T-cell (primary cell): ENCODE results near the gene EMD. TPM values are rescaled to one million over a fixed set of nuclear protein-coding genes. Genes with fewer than 3 reads are reported as not detected.

Source experiments
- ATAC-seq, 4 experiments: fragments of 200-7000 bp in 3 of 4; fragments of 150-1000 bp in 1 of 4; cut with Tn5 transposase; replicated peaks in 1 of 4; 1 replicate in 3 of 4; 2 replicates in 1 of 4; pipeline ENCODE4 v1.10.0; 2021; ENCODE audit warnings: moderate library complexity in 3 of 4, mild to moderate bottlenecking in 2 of 4, moderate number of reproducible peaks in 1 of 4
- CTCF ChIA-PET, 2 donors: fragments of 300-600 bp; sonication (Branson Sonifier 250); formaldehyde crosslinking; loops; one replicate each; lab custom pipeline; 2022; ENCODE audit warnings: antibody characterized with exemption in 2 of 2; lab: Charles Lee
- POLR2A ChIA-PET, 2 donors: fragments of 300-600 bp; sonication (Branson Sonifier 250); formaldehyde crosslinking; loops; one replicate each; lab custom pipeline; 2022; ENCODE audit warnings: antibody characterized with exemption in 2 of 2; lab: Charles Lee
- DNase-seq, 35 experiments: peaks; one replicate each; pipeline versions ENCODE4 v3.0.0 to v3.0.0-alpha.2; 2013 to 2023
- H3K27ac ChIP-seq: one replicate; pipeline ENCODE4 v1.5.1; 2013; ENCODE audit warnings: low read length
- H3K27me3 ChIP-seq, 2 experiments: replicated peaks in 1 of 2; 1 replicate in 1 of 2; 2 replicates in 1 of 2; pipeline versions ENCODE4 v1.6.1 to v1.7.0; 2013; ENCODE audit warnings: low read length in 1 of 2, mixed read lengths in 1 of 2; ENCODE audit not compliant: control insufficient read depth in 2 of 2, insufficient read depth in 2 of 2; ENCODE audit errors: extremely low read depth in 1 of 2
- H3K36me3 ChIP-seq, 2 donors: 1 replicate in 1 of 2; 2 replicates in 1 of 2; pipeline versions ENCODE4 v1.6.1 to v1.7.0; 2013; ENCODE audit warnings: low read length in 1 of 2; ENCODE audit not compliant: control insufficient read depth in 2 of 2, insufficient read depth in 1 of 2; ENCODE audit errors: extremely low read depth in 1 of 2
- H3K4me1 ChIP-seq, 2 experiments: 1 replicate in 1 of 2; 2 replicates in 1 of 2; pipeline versions ENCODE4 v1.6.1 to v1.7.0; 2013; ENCODE audit warnings: low read length in 2 of 2, mixed read lengths in 1 of 2; ENCODE audit not compliant: insufficient read depth in 2 of 2, control insufficient read depth in 1 of 2; ENCODE audit errors: extremely low read depth in 1 of 2
- H3K4me3 ChIP-seq, 2 donors: 1 replicate in 1 of 2; 2 replicates in 1 of 2; pipeline versions ENCODE4 v1.5.1 to v1.7.0; 2013; ENCODE audit warnings: mild to moderate bottlenecking in 2 of 2, low read length in 1 of 2, moderate library complexity in 1 of 2; ENCODE audit not compliant: control insufficient read depth in 1 of 2; ENCODE audit errors: extremely low read depth in 1 of 2
- H3K9me3 ChIP-seq: 2 replicates; pipeline ENCODE4 v1.7.0; 2013
- H3K27ac Mint-ChIP-seq, 2 donors: one replicate each; pipeline ENCODE4 v1.8.0; 2020 to 2021; ENCODE audit warnings: mild to moderate bottlenecking in 2 of 2, mixed read lengths in 2 of 2
- H3K27me3 Mint-ChIP-seq, 2 donors: one replicate each; pipeline ENCODE4 v1.8.0; 2021 to 2022; ENCODE audit warnings: mixed read lengths in 2 of 2
- H3K36me3 Mint-ChIP-seq: one replicate; pipeline ENCODE4 v1.8.0; 2021; ENCODE audit warnings: mixed read lengths
- H3K4me1 Mint-ChIP-seq, 3 donors: one replicate each; pipeline ENCODE4 v1.8.0; 2020 to 2022; ENCODE audit warnings: mixed read lengths in 3 of 3, mild to moderate bottlenecking in 1 of 3
- H3K4me3 Mint-ChIP-seq, 3 donors: one replicate each; pipeline ENCODE4 v1.8.0; 2020 to 2022; ENCODE audit warnings: mild to moderate bottlenecking in 3 of 3, mixed read lengths in 3 of 3, moderate library complexity in 3 of 3
- H3K9me3 Mint-ChIP-seq, 3 donors: one replicate each; pipeline ENCODE4 v1.8.0; 2020 to 2022; ENCODE audit warnings: mixed read lengths in 3 of 3
- WGBS: methylation state at CpG from one replicate; pipeline ENCODE4 v1.1.5; 2013; ENCODE audit warnings: missing lambda C conversion rate; ENCODE audit not compliant: insufficient coverage; 5-methylcytosine and 5-hydroxymethylcytosine counted together
- total RNA-seq, 35 experiments: library from RNA in 6 of 35; stranded (reverse) in 6 of 35; fragments of 120-200 nt in 1 of 35; gene quantifications; one replicate each; pipeline versions ENCODE4 v1.2.1 to v1.2.4 and lab custom pipeline; 2013 to 2026

EMD gene
- total RNA-seq, 5 donors from 2014 or later (not counting 1 experiment from before 2014, with no cell fraction given) = 73.4 to 136 (median 80.4) TPM

DNA sequence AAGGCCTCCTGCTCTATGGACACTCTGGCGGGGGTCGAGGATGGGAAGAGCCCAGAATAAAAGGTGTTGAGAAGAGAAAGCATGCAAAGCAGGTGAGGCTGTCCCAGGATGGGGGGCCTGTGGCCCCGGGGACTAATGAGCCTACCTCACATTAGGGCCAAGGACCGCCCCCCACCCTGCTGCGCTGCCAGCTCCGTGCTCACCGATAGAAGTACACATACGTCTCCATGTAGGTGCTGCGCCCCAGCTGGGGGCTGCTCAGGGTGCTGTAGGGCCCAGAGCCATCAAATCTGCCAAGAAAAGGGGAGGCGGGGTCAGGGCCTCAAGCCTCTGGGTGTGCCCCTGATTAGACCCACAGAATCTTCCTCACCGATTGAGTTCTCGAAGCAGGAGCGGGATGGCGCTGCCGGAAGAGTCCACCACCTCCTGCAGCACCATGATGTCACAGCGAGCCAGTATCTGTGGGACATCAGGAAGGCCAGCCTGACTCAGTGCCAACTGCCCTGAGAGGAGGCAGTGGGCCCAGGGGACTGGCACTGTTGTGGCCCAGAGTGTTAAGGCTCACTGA, 25.6 kb downstream of the EMD start:
- peaks cover 0 to 23% of the 10 kb centered on the region in 2 experiments for H3K4me1 ChIP-seq
- 92% methylated on average over 4 of the region's 16 CpGs for WGBS
- POLR2A ChIA-PET = no interaction called here
- Mint-ChIP-seq H3K27ac (no peak overlapping the region), H3K4me3 (no peak overlapping the region), H3K36me3 (peaks cover 8% of the 10 kb centered on the region), H3K4me1 (peaks cover 13 to 26% (median 15%) of the 10 kb centered on the region in 3 donors), H3K9me3 (no peaks in the 10 kb centered on the region), H3K27me3 (no peaks in the 10 kb centered on the region)
- no peaks in the 10 kb centered on the region for H3K27me3 ChIP-seq
- DNase-seq (no peak), ATAC-seq (no peak)
- no peak overlapping the region for H3K27ac ChIP-seq
- H3K9me3 ChIP-seq = no peaks in the 10 kb centered on the region
- peaks cover 0 to 12% of the 10 kb centered on the region in 2 donors for H3K36me3 ChIP-seq
- no peak overlapping the region for H3K4me3 ChIP-seq
- CTCF ChIA-PET = no interaction called here

DNA sequence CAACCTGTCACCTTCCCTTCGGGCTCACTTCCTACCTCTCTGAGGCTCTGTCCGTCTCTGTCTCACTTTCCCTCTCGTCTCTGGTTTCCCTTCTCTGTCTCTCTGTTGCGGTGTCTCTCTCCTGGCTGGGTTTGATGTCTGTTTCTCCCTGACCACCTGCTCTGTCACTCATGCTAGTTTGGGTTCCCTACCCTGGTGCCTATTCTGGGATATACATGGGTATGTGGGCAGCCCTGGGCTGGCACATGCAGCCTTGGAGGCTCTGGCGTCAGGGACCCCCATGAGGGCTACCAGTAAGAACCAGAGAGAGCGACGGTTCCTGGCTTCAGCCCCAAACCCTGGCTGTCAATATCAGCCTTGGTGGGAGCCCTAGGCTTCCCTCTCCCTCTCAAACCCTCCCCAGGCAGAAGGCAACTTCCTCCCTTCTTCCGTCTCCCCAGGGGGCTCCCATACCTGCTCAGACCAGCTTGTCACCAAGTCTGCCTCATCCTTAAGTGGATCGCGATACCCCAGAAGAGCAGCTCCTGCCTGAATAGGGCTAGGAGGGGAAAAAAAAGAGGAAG, 29.6 kb downstream of the EMD start:
- peak overlapping the region; percentile 34 to 58 (median 54) for H3K4me3 Mint-ChIP-seq
- H3K4me1 Mint-ChIP-seq = peaks cover 13 to 23% (median 16%) of the 10 kb centered on the region in 3 donors
- Histone ChIP-seq H3K9me3 (no peaks in the 10 kb centered on the region), H3K27me3 (no peaks in the 10 kb centered on the region), H3K4me1 (peaks cover 2 to 27% of the 10 kb centered on the region in 2 experiments), H3K36me3 (peaks cover 0 to 2% of the 10 kb centered on the region in 2 donors), H3K4me3 (peak overlapping the region; percentile 25 to 28), H3K27ac (peak overlapping the region; percentile 29)
- no peaks in the 10 kb centered on the region for H3K27me3 Mint-ChIP-seq
- ATAC-seq (no peak), DNase-seq (no peak)
- no peaks in the 10 kb centered on the region for H3K9me3 Mint-ChIP-seq
- H3K27ac Mint-ChIP-seq = peak overlapping the region; percentile 52 to 81
- WGBS = 39% methylated on average over 3 of the region's 10 CpGs
- H3K36me3 Mint-ChIP-seq = no peaks in the 10 kb centered on the region
- CTCF ChIA-PET = no interaction called here
- POLR2A ChIA-PET = no interaction called here

DNA sequence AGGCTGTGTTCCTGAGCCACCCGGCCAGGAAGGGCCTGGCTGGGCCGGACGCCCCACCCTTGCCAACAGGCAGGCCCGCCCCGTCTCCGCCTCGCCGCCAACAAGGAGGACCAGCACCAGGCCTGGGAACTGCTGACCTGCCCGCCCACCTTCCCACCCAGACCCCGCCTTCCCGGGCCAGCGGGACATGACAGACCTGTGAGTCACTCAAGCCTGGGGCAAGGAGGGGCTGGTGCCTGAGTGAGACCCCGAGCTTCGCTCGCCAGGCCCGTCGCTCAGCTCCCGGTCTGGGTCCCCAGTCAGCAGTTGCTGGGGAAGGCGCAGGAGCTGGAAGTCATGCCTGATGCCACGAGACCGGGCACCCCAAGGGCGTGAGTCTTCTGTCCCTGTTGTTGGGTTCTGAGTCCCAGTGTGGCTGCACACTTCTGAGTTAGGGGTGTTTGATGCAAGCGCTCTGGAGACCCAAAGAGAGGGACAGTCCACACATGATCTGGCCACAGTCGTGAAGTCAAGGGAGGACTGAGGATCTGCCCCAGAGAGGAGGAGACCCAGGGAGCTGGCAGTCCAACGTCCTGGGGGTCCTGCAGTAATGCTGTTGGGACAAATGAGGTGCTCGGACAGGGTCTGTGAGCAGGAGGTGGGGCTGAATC, 30.3 kb downstream of the EMD start, which contains the start of gene DNASE1L1:
DNASE1L1 (minus strand) TSS at position 33 of the 650 bp plus-strand sequence. CDS start 3,686 bp downstream, outside the sequence.
- Histone ChIP-seq H3K36me3 (peaks cover 0 to 6% of the 10 kb centered on the region in 2 donors), H3K27ac (peak within 1 kb of the TSS; percentile 29), H3K4me1 (peaks cover 2 to 27% of the 10 kb centered on the region in 2 experiments), H3K4me3 (peak within 1 kb of the TSS; percentile 25 to 28), H3K9me3 (no peaks in the 10 kb centered on the region), H3K27me3 (no peaks in the 10 kb centered on the region)
- ChIA-PET POLR2A (interaction anchor here in 1 of 2 donors (0.7 kb wide), 1 partner anchor 13 kb away, joined by 4 read pairs; no protein-coding TSS in a partner anchor), CTCF (interaction anchor here in 1 of 2 donors (0.7 kb wide), 1 partner anchor 53 kb away, joined by 3 read pairs; no protein-coding TSS in a partner anchor)
- H3K9me3 Mint-ChIP-seq = no peaks in the 10 kb centered on the region
- peak within 1 kb of the TSS; percentile 34 to 58 (median 54) for H3K4me3 Mint-ChIP-seq
- H3K27me3 Mint-ChIP-seq = no peaks in the 10 kb centered on the region
- WGBS = 74% methylated on average over 20 of the region's 26 CpGs
- H3K36me3 Mint-ChIP-seq = no peaks in the 10 kb centered on the region
- H3K4me1 Mint-ChIP-seq = peaks cover 13 to 23% (median 16%) of the 10 kb centered on the region in 3 donors
- no peak for ATAC-seq
- peak within 1 kb of the TSS; percentile 52 to 81 for H3K27ac Mint-ChIP-seq
- peak in 4 of 35 experiments; percentile 13 to 50 (median 24) for DNase-seq

DNA sequence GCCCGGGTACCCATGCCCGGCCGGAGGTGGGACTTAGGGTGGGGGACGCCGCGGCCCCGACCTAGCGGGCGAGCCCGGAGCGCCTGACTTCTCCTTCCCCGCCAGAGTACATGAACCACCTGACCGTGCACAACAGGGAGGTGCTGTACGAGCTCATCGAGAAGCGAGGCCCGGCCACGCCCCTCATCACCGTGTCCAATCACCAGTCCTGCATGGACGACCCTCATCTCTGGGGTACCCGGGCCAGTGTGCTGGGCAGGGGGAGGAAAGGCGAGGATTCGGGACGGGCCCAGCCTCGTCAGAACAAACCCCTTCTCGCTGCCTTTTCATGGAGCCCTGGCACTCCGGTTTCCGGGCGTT, 32.9 kb downstream of the EMD start:
- Mint-ChIP-seq H3K9me3 (no peaks in the 10 kb centered on the region), H3K4me1 (peaks cover 13 to 23% (median 16%) of the 10 kb centered on the region in 3 donors), H3K27ac (peak overlapping the region; percentile 82 to 90), H3K27me3 (no peaks in the 10 kb centered on the region), H3K36me3 (no peaks in the 10 kb centered on the region), H3K4me3 (peak overlapping the region; percentile 81 to 83 (median 83))
- ChIA-PET POLR2A (interaction anchor here in 1 of 2 donors (0.9 kb wide), 1 partner anchor 41 kb away, joined by 3 read pairs; no protein-coding TSS in a partner anchor), CTCF (no interaction called here)
- Histone ChIP-seq H3K4me3 (peak overlapping the region; percentile 55 to 60), H3K4me1 (peaks cover 2 to 27% of the 10 kb centered on the region in 2 experiments), H3K27me3 (no peaks in the 10 kb centered on the region), H3K36me3 (peaks cover 0 to 6% of the 10 kb centered on the region in 2 donors), H3K9me3 (no peaks in the 10 kb centered on the region), H3K27ac (peak overlapping the region; percentile 56)
- peak in 12 of 35 experiments; percentile 9 to 46 (median 32) for DNase-seq
- ATAC-seq = peak; percentile 69 to 86 (median 82)
- WGBS = 0% methylated on average over 15 of the region's 29 CpGs

DNA sequence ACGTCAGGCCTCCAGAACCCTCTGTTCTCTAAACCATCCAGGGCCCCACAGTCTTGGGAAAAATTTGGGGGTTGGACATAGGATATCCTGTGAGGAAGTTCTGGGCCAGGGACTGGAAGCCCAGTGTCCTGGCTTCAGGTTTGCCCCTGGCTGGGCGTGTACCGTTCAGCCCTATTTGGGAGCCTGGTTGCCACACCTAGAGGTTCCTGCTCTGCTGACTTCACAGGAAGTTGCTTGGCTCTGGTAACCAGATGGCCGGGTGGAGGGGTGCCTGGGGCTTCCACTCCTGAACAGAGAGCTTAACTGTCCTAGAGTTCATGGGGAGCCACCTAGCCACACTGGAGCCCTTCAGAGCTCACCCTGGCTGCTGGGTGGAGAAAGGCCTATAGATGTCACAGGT, 33.4 kb downstream of the EMD start:
- ChIA-PET POLR2A (interaction anchor here in 1 of 2 donors (0.6 to 0.9 kb wide), 3 partner anchors 42 to 657 kb away, joined by 3 to 4 read pairs (median 3); no protein-coding TSS in a partner anchor), CTCF (no interaction called here)
- DNase-seq (peak in 11 of 35 experiments; percentile 16 to 52 (median 29)), ATAC-seq (peak; percentile 53 to 62 (median 61))
- no peaks in the 10 kb centered on the region for H3K9me3 ChIP-seq
- H3K9me3 Mint-ChIP-seq = no peaks in the 10 kb centered on the region
- H3K27ac Mint-ChIP-seq = peak overlapping the region; percentile 82 to 90
- H3K36me3 Mint-ChIP-seq = no peaks in the 10 kb centered on the region
- H3K27me3 Mint-ChIP-seq = no peaks in the 10 kb centered on the region
- peak overlapping the region; percentile 55 to 60 for H3K4me3 ChIP-seq
- 0% methylated on average over 2 of the region's 4 CpGs for WGBS
- peaks cover 13 to 23% (median 16%) of the 10 kb centered on the region in 3 donors for H3K4me1 Mint-ChIP-seq
- H3K27ac ChIP-seq = peak overlapping the region; percentile 56
- H3K27me3 ChIP-seq = no peaks in the 10 kb centered on the region
- H3K36me3 ChIP-seq = peaks cover 0 to 6% of the 10 kb centered on the region in 2 donors
- peak overlapping the region; percentile 81 to 83 (median 83) for H3K4me3 Mint-ChIP-seq
- H3K4me1 ChIP-seq = peaks cover 2 to 27% of the 10 kb centered on the region in 2 experiments

DNA sequence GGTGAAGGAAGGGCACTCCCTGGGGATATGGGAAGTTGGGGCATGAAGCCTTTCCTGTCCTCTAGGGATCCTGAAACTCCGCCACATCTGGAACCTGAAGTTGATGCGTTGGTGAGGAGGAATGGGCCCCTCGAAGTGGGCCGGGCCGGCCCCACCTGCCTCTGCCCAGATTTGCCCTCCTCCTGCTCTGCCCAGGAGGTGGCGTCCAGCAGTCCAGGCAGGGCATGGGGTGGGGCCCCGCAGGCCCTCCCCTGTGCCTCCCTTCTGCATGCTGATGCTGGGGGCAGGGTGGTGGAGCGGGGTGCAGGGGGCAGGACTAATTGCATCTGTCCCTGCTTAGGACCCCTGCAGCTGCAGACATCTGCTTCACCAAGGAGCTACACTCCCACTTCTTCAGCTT, 34.0 kb downstream of the EMD start:
- no CpG with 5 or more reads among the region's 8 CpGs for WGBS
- H3K9me3 Mint-ChIP-seq = no peaks in the 10 kb centered on the region
- CTCF ChIA-PET = no interaction called here
- H3K27ac Mint-ChIP-seq = peak overlapping the region; percentile 82 to 90
- H3K4me3 Mint-ChIP-seq = peak overlapping the region in 1 of 3 donors; percentile 83
- H3K4me1 Mint-ChIP-seq = peaks cover 13 to 23% (median 16%) of the 10 kb centered on the region in 3 donors
- H3K27me3 Mint-ChIP-seq = no peaks in the 10 kb centered on the region
- H3K4me1 ChIP-seq = peaks cover 2 to 27% of the 10 kb centered on the region in 2 experiments
- H3K27ac ChIP-seq = peak overlapping the region; percentile 56
- ATAC-seq (no peak), DNase-seq (no peak)
- H3K36me3 ChIP-seq = peaks cover 0 to 6% of the 10 kb centered on the region in 2 donors
- H3K9me3 ChIP-seq = no peaks in the 10 kb centered on the region
- POLR2A ChIA-PET = interaction anchor here in 1 of 2 donors (0.6 to 0.9 kb wide), 2 partner anchors 42 to 78 kb away, joined by 3 read pairs; no protein-coding TSS in a partner anchor
- no peak overlapping the region for H3K4me3 ChIP-seq
- no peaks in the 10 kb centered on the region for H3K27me3 ChIP-seq
- H3K36me3 Mint-ChIP-seq = no peaks in the 10 kb centered on the region
